Measurements from ENCODE around the gene PLAAT2. TPM values are rescaled to one million over a fixed set of nuclear protein-coding genes. Genes with fewer than 3 reads are reported as not detected.
A peak's percentile ranks its signal among the peaks of the same experiment; 100 is the strongest.
"Not testable (repeated sequence)": the region's sequence is repeated elsewhere in the genome, so short reads cannot be mapped to it uniquely, and the experiment has no call there.

Gene PLAAT2
- polyA plus RNA-seq, 4 donors, result 35.6 to 447 (median 141) TPM; not detected in 1

DNA sequence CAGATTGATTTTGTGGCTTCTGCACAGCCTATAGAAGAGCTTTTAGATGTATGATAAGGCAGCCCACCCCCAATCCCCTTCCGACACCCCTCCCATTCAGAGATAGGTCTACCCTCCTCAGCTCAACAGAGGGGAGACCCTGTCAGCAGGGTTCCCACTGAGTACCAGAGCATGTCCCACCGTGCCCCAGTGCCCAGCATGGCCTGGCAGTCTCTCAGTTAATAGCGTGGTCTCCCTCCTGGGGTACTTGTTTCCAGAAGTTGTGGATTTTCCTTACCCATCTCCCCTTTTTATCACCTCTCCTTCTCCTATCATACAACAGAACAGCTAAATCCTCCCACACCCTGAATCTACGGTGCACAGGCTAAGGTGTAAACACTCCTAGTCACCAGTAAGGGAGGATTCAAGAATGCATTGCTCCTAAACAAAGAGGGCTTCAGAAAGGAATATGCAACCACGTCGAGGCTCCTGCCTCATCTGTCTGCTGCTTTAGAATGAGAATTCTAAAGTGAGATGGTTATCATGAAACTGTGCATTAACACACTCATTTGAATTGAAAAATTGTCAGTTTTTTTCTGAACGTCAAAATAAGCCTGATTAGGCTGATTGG lies 6.7 kb downstream of the PLAAT2 start:
- FAIRE-seq, result no peak
- Histone ChIP-seq H3K27ac (ENCODE audit: low read depth in 1 of 3, low read length in 2 of 3) (no peak overlapping the region), H3K4me3 (ENCODE audit: low read depth in 1 of 3, low read length in 3 of 3) (no peak overlapping the region), H3K36me3 (ENCODE audit: control insufficient read depth in 3 of 3, insufficient read depth in 2 of 3, low read depth in 1 of 3, low read length in 3 of 3) (no peaks in the 10 kb centered on the region), H3K27me3 (ENCODE audit: control insufficient read depth in 3 of 3, insufficient read depth in 3 of 3, low read length in 3 of 3) (no peaks in the 10 kb centered on the region), H3K9me3 (ENCODE audit: control insufficient read depth in 2 of 2, insufficient read depth in 1 of 2, low read depth in 1 of 2, low read length in 1 of 2) (no peaks in the 10 kb centered on the region), H3K4me1 (ENCODE audit: control insufficient read depth in 3 of 3, insufficient read depth in 2 of 3, low read depth in 1 of 3, low read length in 2 of 3) (no peaks in the 10 kb centered on the region)
- DNase-seq, result no peak
- 75 to 77% (median 75%) methylated on average over 7 of the region's 7 CpGs for WGBS, 3 donors

DNA sequence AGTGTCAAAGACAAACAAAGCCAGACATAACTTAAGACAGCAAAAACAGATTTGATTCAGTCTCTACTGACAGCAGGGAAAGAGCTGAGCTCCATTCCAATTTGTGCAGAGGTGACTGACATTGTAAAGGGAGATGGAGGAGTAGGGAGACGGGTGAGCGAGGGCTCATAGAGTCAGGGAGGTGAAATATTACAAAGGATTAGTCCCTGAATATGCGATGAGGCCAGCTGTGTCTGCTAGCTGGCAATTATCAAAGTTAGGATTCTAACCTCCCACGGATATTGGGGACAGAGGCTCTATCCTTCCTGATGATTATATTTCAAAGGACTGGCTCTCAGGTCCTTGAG lies 8.3 kb downstream of the PLAAT2 start:
- FAIRE-seq (no peak), DNase-seq (no peak)
- no peaks in the 10 kb centered on the region for H3K27me3 ChIP-seq (ENCODE audit: control insufficient read depth in 3 of 3, insufficient read depth in 3 of 3, low read length in 3 of 3)
- no peaks in the 10 kb centered on the region for H3K36me3 ChIP-seq (ENCODE audit: control insufficient read depth in 3 of 3, insufficient read depth in 2 of 3, low read depth in 1 of 3, low read length in 3 of 3)
- no peak overlapping the region for H3K27ac ChIP-seq (ENCODE audit: low read depth in 1 of 3, low read length in 2 of 3)
- WGBS, 3 donors, result 79 to 88% (median 88%) methylated on average over 4 of the region's 4 CpGs
- H3K9me3 ChIP-seq (ENCODE audit: control insufficient read depth in 2 of 2, insufficient read depth in 1 of 2, low read depth in 1 of 2, low read length in 1 of 2), result no peaks in the 10 kb centered on the region
- H3K4me3 ChIP-seq (ENCODE audit: low read depth in 1 of 3, low read length in 3 of 3), result no peak overlapping the region
- no peaks in the 10 kb centered on the region for H3K4me1 ChIP-seq (ENCODE audit: control insufficient read depth in 3 of 3, insufficient read depth in 2 of 3, low read depth in 1 of 3, low read length in 2 of 3)

DNA sequence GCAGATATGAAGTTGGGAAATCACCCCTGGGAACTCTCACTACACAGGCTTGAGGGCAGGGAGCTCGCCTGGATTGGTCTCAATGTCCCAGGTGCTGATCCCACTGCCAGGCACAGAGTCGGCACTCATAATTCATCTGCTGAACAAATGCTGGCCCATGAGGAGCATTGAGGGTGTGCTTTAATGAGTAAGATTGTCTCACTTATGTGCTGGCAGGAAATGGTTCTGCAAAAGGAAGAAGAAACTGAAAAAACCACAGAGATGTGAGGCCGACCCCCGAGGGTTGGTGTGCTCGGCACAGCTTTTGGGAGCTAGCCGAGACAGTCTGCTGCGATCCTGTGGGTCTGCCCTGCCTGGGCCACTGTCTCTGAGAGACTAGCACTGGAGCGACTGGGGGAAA lies 9.4 kb downstream of the PLAAT2 start:
- H3K4me1 ChIP-seq (ENCODE audit: control insufficient read depth in 3 of 3, insufficient read depth in 2 of 3, low read depth in 1 of 3, low read length in 2 of 3), result no peaks in the 10 kb centered on the region
- H3K4me3 ChIP-seq (ENCODE audit: low read depth in 1 of 3, low read length in 3 of 3), result no peak overlapping the region
- no peaks in the 10 kb centered on the region for H3K27me3 ChIP-seq (ENCODE audit: control insufficient read depth in 3 of 3, insufficient read depth in 3 of 3, low read length in 3 of 3)
- 66 to 84% (median 69%) methylated on average over 8 of the region's 8 CpGs for WGBS, 3 donors
- peak overlapping the region in 2 of 3 donors; percentile 6 to 72 for H3K27ac ChIP-seq (ENCODE audit: low read depth in 1 of 3, low read length in 2 of 3)
- peak in 1 of 2 donors; percentile 56 for DNase-seq
- H3K36me3 ChIP-seq (ENCODE audit: control insufficient read depth in 3 of 3, insufficient read depth in 2 of 3, low read depth in 1 of 3, low read length in 3 of 3), result no peaks in the 10 kb centered on the region
- FAIRE-seq, result no peak
- no peaks in the 10 kb centered on the region for H3K9me3 ChIP-seq (ENCODE audit: control insufficient read depth in 2 of 2, insufficient read depth in 1 of 2, low read depth in 1 of 2, low read length in 1 of 2)

DNA sequence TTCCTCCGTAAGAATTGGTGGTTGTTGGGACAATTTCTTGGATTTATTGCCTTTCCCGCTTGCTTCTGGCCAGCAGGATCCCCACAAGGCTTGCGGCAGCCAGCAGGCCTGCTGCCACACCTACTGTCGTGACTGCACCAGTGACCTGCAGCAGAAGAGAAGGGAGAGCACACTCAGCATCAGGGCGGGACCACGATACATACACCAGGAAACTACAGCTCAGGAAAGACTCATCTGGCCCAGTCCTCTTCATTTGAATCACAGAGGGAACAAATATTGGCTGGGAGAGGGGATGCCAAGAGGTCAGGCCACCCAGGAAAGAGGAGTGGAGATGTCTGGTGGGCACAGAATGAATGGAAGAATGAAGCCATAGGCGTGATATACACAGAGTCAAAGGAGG lies 10.3 kb downstream of the PLAAT2 start:
- no peaks in the 10 kb centered on the region for H3K9me3 ChIP-seq (ENCODE audit: control insufficient read depth in 2 of 2, insufficient read depth in 1 of 2, low read depth in 1 of 2, low read length in 1 of 2)
- peak overlapping the region in 1 of 3 donors; percentile 57 for H3K27ac ChIP-seq (ENCODE audit: low read depth in 1 of 3, low read length in 2 of 3)
- no peak overlapping the region for H3K4me3 ChIP-seq (ENCODE audit: low read depth in 1 of 3, low read length in 3 of 3)
- no peak for FAIRE-seq
- no peaks in the 10 kb centered on the region for H3K36me3 ChIP-seq (ENCODE audit: control insufficient read depth in 3 of 3, insufficient read depth in 2 of 3, low read depth in 1 of 3, low read length in 3 of 3)
- 74 to 81% (median 77%) methylated on average over 7 of the region's 7 CpGs for WGBS, 3 donors
- DNase-seq, result no peak
- H3K27me3 ChIP-seq (ENCODE audit: control insufficient read depth in 3 of 3, insufficient read depth in 3 of 3, low read length in 3 of 3), result no peaks in the 10 kb centered on the region
- no peaks in the 10 kb centered on the region for H3K4me1 ChIP-seq (ENCODE audit: control insufficient read depth in 3 of 3, insufficient read depth in 2 of 3, low read depth in 1 of 3, low read length in 2 of 3)

DNA sequence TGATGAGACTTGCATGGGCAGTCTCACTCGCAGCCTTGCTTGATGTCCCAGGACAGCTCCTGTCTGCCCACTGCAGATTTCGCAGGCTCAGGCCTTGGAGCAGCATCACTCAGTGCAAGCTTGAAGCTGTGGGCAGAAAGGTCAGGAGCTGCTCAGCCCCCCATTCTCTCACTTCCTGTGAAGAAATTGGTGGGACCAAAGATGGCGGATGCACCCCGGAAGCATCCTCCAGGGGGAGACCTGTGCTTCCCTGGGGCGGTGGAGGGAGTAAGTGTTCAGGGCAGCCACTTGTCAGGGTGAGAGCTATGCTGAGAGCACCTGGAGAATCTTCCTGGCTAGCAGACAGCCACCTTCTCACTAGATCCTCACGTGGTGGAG lies 11.3 kb downstream of the PLAAT2 start:
- Histone ChIP-seq H3K27me3 (ENCODE audit: control insufficient read depth in 3 of 3, insufficient read depth in 3 of 3, low read length in 3 of 3) (no peaks in the 10 kb centered on the region), H3K36me3 (ENCODE audit: control insufficient read depth in 3 of 3, insufficient read depth in 2 of 3, low read depth in 1 of 3, low read length in 3 of 3) (peaks cover 0 to 3% (median 0%) of the 10 kb centered on the region in 3 donors), H3K9me3 (ENCODE audit: control insufficient read depth in 2 of 2, insufficient read depth in 1 of 2, low read depth in 1 of 2, low read length in 1 of 2) (no peaks in the 10 kb centered on the region), H3K4me3 (ENCODE audit: low read depth in 1 of 3, low read length in 3 of 3) (peak overlapping the region in 1 of 3 donors; percentile 3), H3K27ac (ENCODE audit: low read depth in 1 of 3, low read length in 2 of 3) (peak overlapping the region in 1 of 3 donors; percentile 30), H3K4me1 (ENCODE audit: control insufficient read depth in 3 of 3, insufficient read depth in 2 of 3, low read depth in 1 of 3, low read length in 2 of 3) (no peaks in the 10 kb centered on the region)
- DNase-seq (no peak), FAIRE-seq (no peak)
- 81 to 87% (median 86%) methylated on average over 6 of the region's 6 CpGs for WGBS, 3 donors

DNA sequence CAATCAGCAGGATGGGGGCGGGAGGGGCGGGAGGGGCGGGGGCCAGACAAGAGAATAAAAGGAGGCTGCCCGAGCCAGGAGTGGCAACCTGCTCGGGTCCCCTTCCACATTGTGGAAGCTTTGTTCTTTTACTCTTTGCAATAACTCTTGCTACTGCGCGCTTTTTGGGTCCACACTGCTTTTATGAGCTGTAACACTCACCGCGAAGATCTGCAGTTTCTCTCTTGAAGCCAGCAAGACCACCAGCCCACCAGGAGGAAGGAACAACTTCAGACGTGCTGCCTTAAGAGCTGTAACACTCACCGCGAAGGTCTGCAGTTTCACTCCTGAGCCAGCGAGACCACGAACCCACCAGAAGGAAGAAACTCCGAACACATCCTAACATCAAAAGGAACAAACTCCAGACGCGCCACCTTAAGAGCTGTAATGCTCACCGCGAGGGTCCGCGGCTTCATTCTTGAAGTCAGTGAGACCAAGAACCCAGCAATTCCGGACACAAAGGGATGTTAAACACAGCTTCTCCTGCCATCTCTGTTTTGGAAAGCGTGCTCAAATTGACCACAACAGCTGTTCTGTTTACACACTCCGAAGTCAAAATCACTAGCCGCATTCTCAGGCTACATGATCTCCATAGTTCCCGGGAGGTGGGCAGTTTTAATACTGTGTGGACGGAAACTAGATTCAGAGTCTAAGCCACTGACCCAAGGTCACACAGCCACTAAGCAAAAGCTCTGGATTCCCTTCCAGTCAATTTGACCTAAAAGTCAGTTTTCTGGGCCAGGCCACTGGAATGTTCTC lies 11.9 kb downstream of the PLAAT2 start:
- FAIRE-seq (no peak), DNase-seq (no peak)
- peaks cover 0 to 4% (median 0%) of the 10 kb centered on the region in 3 donors for H3K36me3 ChIP-seq (ENCODE audit: control insufficient read depth in 3 of 3, insufficient read depth in 2 of 3, low read depth in 1 of 3, low read length in 3 of 3)
- peak overlapping the region in 1 of 3 donors; percentile 39 for H3K27ac ChIP-seq (ENCODE audit: low read depth in 1 of 3, low read length in 2 of 3)
- WGBS, 3 donors, result 71 to 88% (median 74%) methylated on average over 27 of the region's 27 CpGs
- H3K4me1 ChIP-seq (ENCODE audit: control insufficient read depth in 3 of 3, insufficient read depth in 2 of 3, low read depth in 1 of 3, low read length in 2 of 3), result no peaks in the 10 kb centered on the region
- H3K27me3 ChIP-seq (ENCODE audit: control insufficient read depth in 3 of 3, insufficient read depth in 3 of 3, low read length in 3 of 3), result no peaks in the 10 kb centered on the region
- no peaks in the 10 kb centered on the region for H3K9me3 ChIP-seq (ENCODE audit: control insufficient read depth in 2 of 2, insufficient read depth in 1 of 2, low read depth in 1 of 2, low read length in 1 of 2)
- H3K4me3 ChIP-seq (ENCODE audit: low read depth in 1 of 3, low read length in 3 of 3), result peak overlapping the region in 1 of 3 donors; percentile 3

DNA sequence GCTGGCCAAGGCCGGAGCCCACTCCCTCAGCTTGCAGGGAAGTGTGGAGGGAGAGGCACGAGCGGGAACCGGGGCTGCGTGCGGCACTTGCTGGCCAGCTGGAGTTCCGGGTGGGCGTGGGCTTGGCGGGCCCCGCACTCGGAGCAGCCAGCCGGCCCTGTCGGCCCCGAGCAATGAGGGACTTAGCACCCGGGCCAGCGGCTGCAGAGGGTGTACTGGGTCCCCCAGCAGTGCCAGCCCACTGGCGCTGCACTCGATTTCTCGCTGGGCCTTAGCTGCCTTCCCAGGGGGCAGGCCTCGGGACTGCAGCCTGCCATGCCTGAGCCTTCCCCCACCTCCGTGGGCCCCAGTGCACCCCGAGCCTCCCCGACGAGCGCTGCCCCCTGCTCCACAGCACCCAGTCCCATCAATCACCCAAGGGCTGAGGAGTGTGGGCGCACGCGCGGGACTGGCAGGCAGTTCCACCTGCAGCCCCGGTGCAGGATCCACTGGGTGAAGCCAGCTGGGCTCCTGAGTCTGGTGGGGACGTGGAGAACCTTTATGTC lies 13.0 kb downstream of the PLAAT2 start:
- not testable (repeated sequence) for DNase-seq; H3K4me1 ChIP-seq (ENCODE audit: control insufficient read depth in 3 of 3, insufficient read depth in 2 of 3, low read depth in 1 of 3, low read length in 2 of 3); H3K27me3 ChIP-seq (ENCODE audit: control insufficient read depth in 3 of 3, insufficient read depth in 3 of 3, low read length in 3 of 3); H3K9me3 ChIP-seq (ENCODE audit: control insufficient read depth in 2 of 2, insufficient read depth in 1 of 2, low read depth in 1 of 2, low read length in 1 of 2); FAIRE-seq; H3K27ac ChIP-seq (ENCODE audit: low read depth in 1 of 3, low read length in 2 of 3); H3K4me3 ChIP-seq (ENCODE audit: low read depth in 1 of 3, low read length in 3 of 3); H3K36me3 ChIP-seq (ENCODE audit: control insufficient read depth in 3 of 3, insufficient read depth in 2 of 3, low read depth in 1 of 3, low read length in 3 of 3)
- 88 to 97% (median 95%) methylated on average over 17 to 31 of the region's 31 CpGs for WGBS, 3 donors

DNA sequence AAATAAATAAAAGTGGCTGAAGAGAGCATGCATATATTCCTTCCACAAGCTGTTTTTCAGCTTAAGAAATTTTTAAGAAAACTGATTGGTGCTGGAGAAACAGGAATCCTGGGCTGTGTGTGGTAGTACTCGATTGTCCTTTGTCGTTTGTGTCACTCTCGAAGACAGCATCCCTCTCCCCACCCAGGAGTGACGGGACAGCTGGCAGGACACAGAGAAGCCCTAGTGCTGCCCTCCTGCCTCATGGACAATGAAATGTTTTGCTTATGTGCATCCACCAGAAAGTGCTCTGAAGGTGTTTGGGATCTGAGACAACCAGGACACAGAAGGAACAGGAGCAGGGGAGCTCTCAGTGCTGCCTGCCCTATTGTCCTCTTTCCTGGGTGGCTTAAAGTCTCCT lies 13.8 kb downstream of the PLAAT2 start:
- Histone ChIP-seq H3K9me3 (ENCODE audit: control insufficient read depth in 2 of 2, insufficient read depth in 1 of 2, low read depth in 1 of 2, low read length in 1 of 2) (no peaks in the 10 kb centered on the region), H3K4me1 (ENCODE audit: control insufficient read depth in 3 of 3, insufficient read depth in 2 of 3, low read depth in 1 of 3, low read length in 2 of 3) (no peaks in the 10 kb centered on the region), H3K27ac (ENCODE audit: low read depth in 1 of 3, low read length in 2 of 3) (no peak overlapping the region), H3K27me3 (ENCODE audit: control insufficient read depth in 3 of 3, insufficient read depth in 3 of 3, low read length in 3 of 3) (no peaks in the 10 kb centered on the region), H3K4me3 (ENCODE audit: low read depth in 1 of 3, low read length in 3 of 3) (no peak overlapping the region), H3K36me3 (ENCODE audit: control insufficient read depth in 3 of 3, insufficient read depth in 2 of 3, low read depth in 1 of 3, low read length in 3 of 3) (peaks cover 7 to 10% (median 8%) of the 10 kb centered on the region in 3 donors)
- DNase-seq (no peak), FAIRE-seq (no peak)
- WGBS, 3 donors, result 85 to 89% (median 89%) methylated on average over 4 of the region's 4 CpGs

All from small intestine (tissue), 7 donors.